Loucy (cell line): ENCODE results near the gene DDX24.

Experiments
- H2AFZ ChIP-seq: fragments of 200-600 bp; sonication (generic); 2 replicates; pipeline ENCODE4 v1.6.0; 2016; ENCODE audit warnings: antibody characterized with exemption, mild to moderate bottlenecking, low read length, moderate library complexity
- H3F3A ChIP-seq: fragments of 200-600 bp; 2 replicates; pipeline ENCODE4 v1.6.0; 2016; ENCODE audit warnings: antibody characterized with exemption, low read depth, mild to moderate bottlenecking
- H3K27me3 ChIP-seq: fragments of 200-600 bp; sonication (generic); 2 replicates; pipeline ENCODE4 v1.6.1; 2014; ENCODE audit warnings: low read length, mild to moderate bottlenecking; ENCODE audit not compliant: insufficient read depth, poor library complexity, severe bottlenecking
- H3K36me3 ChIP-seq: fragments of 200-600 bp; sonication (generic); 2 replicates; pipeline ENCODE4 v1.6.1; 2016; ENCODE audit warnings: low read length; ENCODE audit not compliant: insufficient read depth
- H3K4me1 ChIP-seq: fragments of 200-600 bp; sonication (generic); 2 replicates; pipeline ENCODE4 v1.5.1; 2014; ENCODE audit warnings: low read length, mild to moderate bottlenecking; ENCODE audit not compliant: insufficient read depth, poor library complexity, severe bottlenecking
- H3K4me2 ChIP-seq: fragments of 200-600 bp; sonication (generic); 2 replicates; pipeline ENCODE4 v1.6.0; 2014; ENCODE audit warnings: antibody characterized with exemption, low read length, low read depth, mild to moderate bottlenecking; ENCODE audit not compliant: poor library complexity, severe bottlenecking
- H3K4me3 ChIP-seq: fragments of 200-600 bp; sonication (generic); 2 replicates; pipeline ENCODE4 v1.5.1; 2014; ENCODE audit warnings: low read length, mild to moderate bottlenecking, mixed read lengths; ENCODE audit not compliant: poor library complexity, severe bottlenecking
- H3K79me2 ChIP-seq: fragments of 200-600 bp; sonication (generic); 2 replicates; pipeline ENCODE4 v1.6.1; 2014; ENCODE audit warnings: low read length; ENCODE audit not compliant: insufficient read depth
- H3K9ac ChIP-seq: fragments of 200-600 bp; sonication (generic); 2 replicates; pipeline ENCODE4 v1.6.0; 2014; ENCODE audit warnings: mild to moderate bottlenecking, low read depth, low read length, moderate library complexity; ENCODE audit not compliant: poor library complexity, severe bottlenecking
- H3K9me2 ChIP-seq: fragments of 200-600 bp; sonication (generic); replicated peaks from 2 replicates; pipeline ENCODE4 v1.6.1; 2016; ENCODE audit warnings: low read depth, low read length, mixed read lengths
- H3K9me3 ChIP-seq: fragments of 200-600 bp; sonication (generic); 2 replicates; pipeline ENCODE4 v1.6.1; 2014; ENCODE audit warnings: mild to moderate bottlenecking, antibody characterized with exemption, low read length, low read depth; ENCODE audit not compliant: insufficient read depth
- H4K20me1 ChIP-seq: fragments of 200-600 bp; sonication (generic); 2 replicates; pipeline ENCODE4 v1.6.0; 2014; ENCODE audit warnings: antibody characterized with exemption, low read length, mild to moderate bottlenecking; ENCODE audit not compliant: insufficient read depth, poor library complexity, severe bottlenecking
- CTCF ChIP-seq: fragments of 200-600 bp; sonication (generic); conservative IDR thresholded peaks from 2 replicates; pipeline ENCODE4 v1.5.1; 2014; ENCODE audit warnings: mild to moderate bottlenecking, antibody characterized with exemption, low read length
- EZH2phosphoT487 ChIP-seq: fragments of 200-600 bp; IDR thresholded peaks from 2 replicates; pipeline ENCODE4 v1.6.1; 2018; ENCODE audit warnings: antibody characterized with exemption, mild to moderate bottlenecking, moderate library complexity, borderline replicate concordance

DDX24 gene

GRCh38 chr14:93998871-93999403 lies 82.1 kb downstream of the DDX24 start:
- no peak for TF ChIP-seq EZH2phosphoT487
- TF ChIP-seq CTCF, result no peak
- no peaks in the 10 kb centered on the region for H3K9me3 ChIP-seq
- no peak overlapping the region for H3K9ac ChIP-seq
- no peaks in the 10 kb centered on the region for H3K79me2 ChIP-seq
- H4K20me1 ChIP-seq, result no peaks in the 10 kb centered on the region
- no peak overlapping the region for H3K4me2 ChIP-seq
- no peaks in the 10 kb centered on the region for H3K36me3 ChIP-seq
- no peak overlapping the region for H2AFZ ChIP-seq
- H3K4me1 ChIP-seq, result no peaks in the 10 kb centered on the region
- no peaks in the 10 kb centered on the region for H3K27me3 ChIP-seq
- H3K4me3 ChIP-seq, result no peak overlapping the region
- no peaks in the 10 kb centered on the region for H3F3A ChIP-seq
- H3K9me2 ChIP-seq, result no peaks in the 10 kb centered on the region
